ENCODE results near the gene FAM222B. TPM values are rescaled to one million over a fixed set of nuclear protein-coding genes. Genes with fewer than 3 reads are reported as not detected.

FAM222B gene
- total and polyA plus RNA-seq, 2 experiments from 2014 or later: 63.7 to 78.5 TPM

DNA sequence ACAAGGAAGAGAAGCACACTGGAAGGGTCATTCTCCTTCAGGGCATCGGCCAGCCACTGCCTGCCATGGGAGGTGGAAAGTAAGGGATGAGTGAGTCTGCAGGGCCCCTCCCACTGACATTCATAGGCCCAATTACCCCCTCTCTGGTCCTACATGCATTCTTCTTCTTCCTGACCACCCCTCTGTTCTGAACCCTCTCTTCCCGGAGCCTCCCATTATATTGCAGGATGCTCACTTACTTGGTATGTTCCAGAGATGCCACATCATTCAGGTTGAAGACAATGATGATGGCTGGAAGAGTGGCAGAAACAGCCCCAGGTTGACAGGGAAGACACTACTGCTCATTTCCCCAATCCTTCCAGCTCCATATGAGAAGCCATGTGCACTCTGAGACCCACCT, 127.4 kb downstream of the FAM222B start:
- no peak overlapping the region for H3K27ac ChIP-seq (ENCODE audit: low read depth)
- H3K9me2 ChIP-seq (ENCODE audit: insufficient read depth): no peaks in the 10 kb centered on the region
- H3F3A ChIP-seq (replicated peaks; ENCODE audit: low read depth): peaks cover 42% of the 10 kb centered on the region
- Mint-ChIP-seq H3K27me3 (ENCODE audit: insufficient read depth, low read depth, poor library complexity) (peaks cover 35% of the 10 kb centered on the region), H3K9me3 (no peaks in the 10 kb centered on the region; the same call in 1 of the 3 replicates), H3K4me3 (peak overlapping the region; percentile 100; the same call in 2 of the 3 replicates), H3K27ac (no peak overlapping the region), H3K36me3 (ENCODE audit: low read depth) (peaks cover 48% of the 10 kb centered on the region), H3K4me1 (peaks cover 36% of the 10 kb centered on the region)
- H3K27me3 ChIP-seq (ENCODE audit: insufficient read depth): no peaks in the 10 kb centered on the region
- H3K4me2 ChIP-seq: peak overlapping the region; percentile 84; the same call in 1 of the 2 replicates
- H3K4me3 ChIP-seq: no peak overlapping the region
- peaks cover 21% of the 10 kb centered on the region for H3K4me1 ChIP-seq (ENCODE audit: insufficient read depth)
- H3K36me3 ChIP-seq (ENCODE audit: insufficient read depth): peaks cover 13% of the 10 kb centered on the region; the same call in 1 of the 2 replicates
- H2AFZ ChIP-seq: no peak overlapping the region
- ATAC-seq: no peak
- peaks cover 3% of the 10 kb centered on the region; the same call in 1 of the 2 replicates for H4K20me1 ChIP-seq (replicated peaks; ENCODE audit: insufficient read depth)
- H3K79me2 ChIP-seq (replicated peaks; ENCODE audit: insufficient read depth): peaks cover 29% of the 10 kb centered on the region
- no peak for DNase-seq (ENCODE audit: low spot score)
- TF ChIP-seq EZH2phosphoT487 (IDR thresholded peaks at IDR 0.05; ENCODE audit: unreplicated experiment) (no peak), JUNB (IDR thresholded peaks at IDR 0.05; ENCODE audit: unreplicated experiment) (no peak), ZNF114 (CRISPR knock-in tag; IDR thresholded peaks at IDR 0.05) (no peak), NANOG (IDR thresholded peaks at IDR 0.05; ENCODE audit: borderline replicate concordance) (no peak), EZH2 (IDR thresholded peaks at IDR 0.05; ENCODE audit: low read depth, unreplicated experiment) (no peak), ZNF331 (CRISPR knock-in tag; IDR thresholded peaks at IDR 0.05; ENCODE audit: low read depth) (no peak), POLR2AphosphoS5 (IDR thresholded peaks at IDR 0.05; ENCODE audit: low read depth) (no peak), STAT1 (IDR thresholded peaks at IDR 0.05; ENCODE audit: unreplicated experiment) (no peak), CREB1 (CRISPR knock-in tag; IDR thresholded peaks at IDR 0.05; ENCODE audit: low read depth) (no peak)
- TF ChIP-seq, protein P1, sequence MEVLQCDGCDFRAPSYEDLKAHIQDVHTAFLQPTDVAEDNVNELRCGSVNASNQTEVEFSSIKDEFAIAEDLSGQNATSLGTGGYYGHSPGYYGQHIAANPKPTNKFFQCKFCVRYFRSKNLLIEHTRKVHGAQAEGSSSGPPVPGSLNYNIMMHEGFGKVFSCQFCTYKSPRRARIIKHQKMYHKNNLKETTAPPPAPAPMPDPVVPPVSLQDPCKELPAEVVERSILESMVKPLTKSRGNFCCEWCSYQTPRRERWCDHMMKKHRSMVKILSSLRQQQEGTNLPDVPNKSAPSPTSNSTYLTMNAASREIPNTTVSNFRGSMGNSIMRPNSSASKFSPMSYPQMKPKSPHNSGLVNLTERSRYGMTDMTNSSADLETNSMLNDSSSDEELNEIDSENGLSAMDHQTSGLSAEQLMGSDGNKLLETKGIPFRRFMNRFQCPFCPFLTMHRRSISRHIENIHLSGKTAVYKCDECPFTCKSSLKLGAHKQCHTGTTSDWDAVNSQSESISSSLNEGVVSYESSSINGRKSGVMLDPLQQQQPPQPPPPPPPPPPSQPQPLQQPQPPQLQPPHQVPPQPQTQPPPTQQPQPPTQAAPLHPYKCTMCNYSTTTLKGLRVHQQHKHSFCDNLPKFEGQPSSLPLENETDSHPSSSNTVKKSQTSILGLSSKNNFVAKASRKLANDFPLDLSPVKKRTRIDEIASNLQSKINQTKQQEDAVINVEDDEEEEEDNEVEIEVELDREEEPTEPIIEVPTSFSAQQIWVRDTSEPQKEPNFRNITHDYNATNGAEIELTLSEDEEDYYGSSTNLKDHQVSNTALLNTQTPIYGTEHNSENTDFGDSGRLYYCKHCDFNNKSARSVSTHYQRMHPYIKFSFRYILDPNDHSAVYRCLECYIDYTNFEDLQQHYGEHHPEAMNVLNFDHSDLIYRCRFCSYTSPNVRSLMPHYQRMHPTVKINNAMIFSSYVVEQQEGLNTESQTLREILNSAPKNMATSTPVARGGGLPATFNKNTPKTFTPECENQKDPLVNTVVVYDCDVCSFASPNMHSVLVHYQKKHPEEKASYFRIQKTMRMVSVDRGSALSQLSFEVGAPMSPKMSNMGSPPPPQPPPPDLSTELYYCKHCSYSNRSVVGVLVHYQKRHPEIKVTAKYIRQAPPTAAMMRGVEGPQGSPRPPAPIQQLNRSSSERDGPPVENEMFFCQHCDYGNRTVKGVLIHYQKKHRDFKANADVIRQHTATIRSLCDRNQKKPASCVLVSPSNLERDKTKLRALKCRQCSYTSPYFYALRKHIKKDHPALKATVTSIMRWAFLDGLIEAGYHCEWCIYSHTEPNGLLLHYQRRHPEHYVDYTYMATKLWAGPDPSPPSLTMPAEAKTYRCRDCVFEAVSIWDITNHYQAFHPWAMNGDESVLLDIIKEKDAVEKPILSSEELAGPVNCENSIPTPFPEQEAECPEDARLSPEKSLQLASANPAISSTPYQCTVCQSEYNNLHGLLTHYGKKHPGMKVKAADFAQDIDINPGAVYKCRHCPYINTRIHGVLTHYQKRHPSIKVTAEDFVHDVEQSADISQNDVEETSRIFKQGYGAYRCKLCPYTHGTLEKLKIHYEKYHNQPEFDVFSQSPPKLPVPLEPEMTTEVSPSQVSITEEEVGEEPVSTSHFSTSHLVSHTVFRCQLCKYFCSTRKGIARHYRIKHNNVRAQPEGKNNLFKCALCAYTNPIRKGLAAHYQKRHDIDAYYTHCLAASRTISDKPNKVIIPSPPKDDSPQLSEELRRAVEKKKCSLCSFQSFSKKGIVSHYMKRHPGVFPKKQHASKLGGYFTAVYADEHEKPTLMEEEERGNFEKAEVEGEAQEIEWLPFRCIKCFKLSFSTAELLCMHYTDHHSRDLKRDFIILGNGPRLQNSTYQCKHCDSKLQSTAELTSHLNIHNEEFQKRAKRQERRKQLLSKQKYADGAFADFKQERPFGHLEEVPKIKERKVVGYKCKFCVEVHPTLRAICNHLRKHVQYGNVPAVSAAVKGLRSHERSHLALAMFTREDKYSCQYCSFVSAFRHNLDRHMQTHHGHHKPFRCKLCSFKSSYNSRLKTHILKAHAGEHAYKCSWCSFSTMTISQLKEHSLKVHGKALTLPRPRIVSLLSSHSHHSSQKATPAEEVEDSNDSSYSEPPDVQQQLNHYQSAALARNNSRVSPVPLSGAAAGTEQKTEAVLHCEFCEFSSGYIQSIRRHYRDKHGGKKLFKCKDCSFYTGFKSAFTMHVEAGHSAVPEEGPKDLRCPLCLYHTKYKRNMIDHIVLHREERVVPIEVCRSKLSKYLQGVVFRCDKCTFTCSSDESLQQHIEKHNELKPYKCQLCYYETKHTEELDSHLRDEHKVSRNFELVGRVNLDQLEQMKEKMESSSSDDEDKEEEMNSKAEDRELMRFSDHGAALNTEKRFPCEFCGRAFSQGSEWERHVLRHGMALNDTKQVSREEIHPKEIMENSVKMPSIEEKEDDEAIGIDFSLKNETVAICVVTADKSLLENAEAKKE (CRISPR knock-in tag; IDR thresholded peaks at IDR 0.05): no peak
- TF ChIP-seq, protein P2, sequence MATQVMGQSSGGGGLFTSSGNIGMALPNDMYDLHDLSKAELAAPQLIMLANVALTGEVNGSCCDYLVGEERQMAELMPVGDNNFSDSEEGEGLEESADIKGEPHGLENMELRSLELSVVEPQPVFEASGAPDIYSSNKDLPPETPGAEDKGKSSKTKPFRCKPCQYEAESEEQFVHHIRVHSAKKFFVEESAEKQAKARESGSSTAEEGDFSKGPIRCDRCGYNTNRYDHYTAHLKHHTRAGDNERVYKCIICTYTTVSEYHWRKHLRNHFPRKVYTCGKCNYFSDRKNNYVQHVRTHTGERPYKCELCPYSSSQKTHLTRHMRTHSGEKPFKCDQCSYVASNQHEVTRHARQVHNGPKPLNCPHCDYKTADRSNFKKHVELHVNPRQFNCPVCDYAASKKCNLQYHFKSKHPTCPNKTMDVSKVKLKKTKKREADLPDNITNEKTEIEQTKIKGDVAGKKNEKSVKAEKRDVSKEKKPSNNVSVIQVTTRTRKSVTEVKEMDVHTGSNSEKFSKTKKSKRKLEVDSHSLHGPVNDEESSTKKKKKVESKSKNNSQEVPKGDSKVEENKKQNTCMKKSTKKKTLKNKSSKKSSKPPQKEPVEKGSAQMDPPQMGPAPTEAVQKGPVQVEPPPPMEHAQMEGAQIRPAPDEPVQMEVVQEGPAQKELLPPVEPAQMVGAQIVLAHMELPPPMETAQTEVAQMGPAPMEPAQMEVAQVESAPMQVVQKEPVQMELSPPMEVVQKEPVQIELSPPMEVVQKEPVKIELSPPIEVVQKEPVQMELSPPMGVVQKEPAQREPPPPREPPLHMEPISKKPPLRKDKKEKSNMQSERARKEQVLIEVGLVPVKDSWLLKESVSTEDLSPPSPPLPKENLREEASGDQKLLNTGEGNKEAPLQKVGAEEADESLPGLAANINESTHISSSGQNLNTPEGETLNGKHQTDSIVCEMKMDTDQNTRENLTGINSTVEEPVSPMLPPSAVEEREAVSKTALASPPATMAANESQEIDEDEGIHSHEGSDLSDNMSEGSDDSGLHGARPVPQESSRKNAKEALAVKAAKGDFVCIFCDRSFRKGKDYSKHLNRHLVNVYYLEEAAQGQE (IDR thresholded peaks at IDR 0.05; ENCODE audit: unreplicated experiment): no peak
- TF ChIP-seq, protein P3, sequence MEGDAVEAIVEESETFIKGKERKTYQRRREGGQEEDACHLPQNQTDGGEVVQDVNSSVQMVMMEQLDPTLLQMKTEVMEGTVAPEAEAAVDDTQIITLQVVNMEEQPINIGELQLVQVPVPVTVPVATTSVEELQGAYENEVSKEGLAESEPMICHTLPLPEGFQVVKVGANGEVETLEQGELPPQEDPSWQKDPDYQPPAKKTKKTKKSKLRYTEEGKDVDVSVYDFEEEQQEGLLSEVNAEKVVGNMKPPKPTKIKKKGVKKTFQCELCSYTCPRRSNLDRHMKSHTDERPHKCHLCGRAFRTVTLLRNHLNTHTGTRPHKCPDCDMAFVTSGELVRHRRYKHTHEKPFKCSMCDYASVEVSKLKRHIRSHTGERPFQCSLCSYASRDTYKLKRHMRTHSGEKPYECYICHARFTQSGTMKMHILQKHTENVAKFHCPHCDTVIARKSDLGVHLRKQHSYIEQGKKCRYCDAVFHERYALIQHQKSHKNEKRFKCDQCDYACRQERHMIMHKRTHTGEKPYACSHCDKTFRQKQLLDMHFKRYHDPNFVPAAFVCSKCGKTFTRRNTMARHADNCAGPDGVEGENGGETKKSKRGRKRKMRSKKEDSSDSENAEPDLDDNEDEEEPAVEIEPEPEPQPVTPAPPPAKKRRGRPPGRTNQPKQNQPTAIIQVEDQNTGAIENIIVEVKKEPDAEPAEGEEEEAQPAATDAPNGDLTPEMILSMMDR (conservative IDR thresholded peaks at IDR 0.05; ENCODE audit: low read depth in 2 of 2): no peak
- TF ChIP-seq, protein P4, sequence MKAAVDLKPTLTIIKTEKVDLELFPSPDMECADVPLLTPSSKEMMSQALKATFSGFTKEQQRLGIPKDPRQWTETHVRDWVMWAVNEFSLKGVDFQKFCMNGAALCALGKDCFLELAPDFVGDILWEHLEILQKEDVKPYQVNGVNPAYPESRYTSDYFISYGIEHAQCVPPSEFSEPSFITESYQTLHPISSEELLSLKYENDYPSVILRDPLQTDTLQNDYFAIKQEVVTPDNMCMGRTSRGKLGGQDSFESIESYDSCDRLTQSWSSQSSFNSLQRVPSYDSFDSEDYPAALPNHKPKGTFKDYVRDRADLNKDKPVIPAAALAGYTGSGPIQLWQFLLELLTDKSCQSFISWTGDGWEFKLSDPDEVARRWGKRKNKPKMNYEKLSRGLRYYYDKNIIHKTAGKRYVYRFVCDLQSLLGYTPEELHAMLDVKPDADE (IDR thresholded peaks at IDR 0.05): no peak
